ENCODE measurements around the gene WNT11. TPM values are rescaled to one million over a fixed set of nuclear protein-coding genes. Genes with fewer than 3 reads are reported as not detected.

WNT11 gene
- total RNA-seq, 2 experiments from 2014 or later: 0.30 to 1.2 TPM

DNA sequence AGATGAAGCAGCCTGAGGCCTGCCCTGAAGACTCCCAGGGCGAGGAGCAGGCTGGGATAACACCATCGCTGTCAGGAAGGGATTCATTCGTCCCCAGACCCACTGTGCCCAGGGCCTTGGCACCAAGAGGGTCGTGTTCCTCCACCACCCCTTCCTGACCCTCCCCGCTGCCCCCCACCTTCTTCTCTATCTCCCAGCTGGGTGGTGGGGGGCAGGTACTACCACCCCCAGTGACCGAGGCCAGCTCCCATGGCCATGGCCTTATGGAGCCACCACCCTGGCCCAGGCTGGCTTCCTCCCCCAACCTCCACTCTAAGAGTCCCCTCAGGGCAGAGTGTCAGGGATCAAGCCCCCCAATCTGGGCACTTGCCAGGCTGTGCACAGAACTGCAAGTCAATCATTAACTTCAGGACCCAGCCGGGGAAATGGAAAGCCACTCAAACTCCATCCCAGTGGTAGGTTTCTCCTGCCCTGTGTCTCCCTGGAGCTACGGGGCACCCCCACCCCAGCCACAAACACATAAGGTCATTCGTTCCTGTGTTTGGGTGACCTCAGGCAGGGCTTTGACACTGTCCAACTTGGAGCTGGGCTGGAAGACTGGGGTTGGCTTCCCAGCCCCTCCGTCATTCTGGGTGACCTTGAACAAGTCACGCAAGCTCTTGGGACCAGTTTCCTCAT, 33.3 kb upstream of the WNT11 start:
- no peak overlapping the region for H3K27ac Mint-ChIP-seq

GRCh38 chr11:76238551-76238950, 32.2 kb upstream of the WNT11 start:
- Histone ChIP-seq H3K4me1 (ENCODE audit: insufficient read depth, low read length) (peaks cover 27% of the 10 kb centered on the region), H3K27me3 (ENCODE audit: control insufficient read depth in 1 of 2, insufficient read depth in 2 of 2, low read length in 2 of 2) (no peaks in the 10 kb centered on the region), H3K9me3 (ENCODE audit: control insufficient read depth in 1 of 2, insufficient read depth in 1 of 2, low read length in 2 of 2) (no peaks in the 10 kb centered on the region), H3K4me3 (ENCODE audit: low read length) (no peak overlapping the region), H3K27ac (ENCODE audit: low read depth in 1 of 2, low read length in 2 of 2) (no peak overlapping the region), H3K36me3 (ENCODE audit: insufficient read depth, low read length) (no peaks in the 10 kb centered on the region)
- Mint-ChIP-seq H3K9me3 (no peaks in the 10 kb centered on the region), H3K27ac (peak overlapping the region; percentile 5), H3K36me3 (ENCODE audit: low read depth) (peaks cover 23% of the 10 kb centered on the region), H3K27me3 (peaks cover 18% of the 10 kb centered on the region), H3K4me3 (no peak overlapping the region), H3K4me1 (ENCODE audit: low read depth) (peaks cover 27% of the 10 kb centered on the region)
- ChIA-PET CTCF (no interaction called here), POLR2A (no interaction called here)
- TF ChIP-seq CTCF (IDR thresholded peaks at IDR 0.05): no peak
- intact Hi-C loops (cut with DNase I, micrococcal nuclease): loop anchor here in 1 of 2 experiments (5.0 to 10.0 kb wide), 4 partner anchors 49 to 1841 kb away; partner anchors contain the start of genes EMSY and PGM2L1
- ATAC-seq (ENCODE audit: poor library complexity) (no peak), DNase-seq (no peak)

More for the DNA sequence above, 33.3 kb upstream of the WNT11 start:
- H3K36me3 Mint-ChIP-seq (ENCODE audit: low read depth): peaks cover 21% of the 10 kb centered on the region
- ChIA-PET CTCF (interaction anchor here (1.0 to 1.2 kb wide), 2 partner anchors 31 to 32 kb away, joined by 3 to 4 read pairs; no protein-coding TSS in a partner anchor), POLR2A (no interaction called here)
- no peak for DNase-seq
- Histone ChIP-seq H3K9me3 (ENCODE audit: control insufficient read depth in 1 of 2, insufficient read depth in 1 of 2, low read length in 2 of 2) (no peaks in the 10 kb centered on the region), H3K27ac (ENCODE audit: low read depth in 1 of 2, low read length in 2 of 2) (no peak overlapping the region), H3K36me3 (ENCODE audit: insufficient read depth, low read length) (no peaks in the 10 kb centered on the region), H3K4me1 (ENCODE audit: insufficient read depth, low read length) (peaks cover 16% of the 10 kb centered on the region), H3K27me3 (ENCODE audit: control insufficient read depth in 1 of 2, insufficient read depth in 2 of 2, low read length in 2 of 2) (no peaks in the 10 kb centered on the region), H3K4me3 (ENCODE audit: low read length) (no peak overlapping the region)
- ATAC-seq (ENCODE audit: poor library complexity): no peak
- H3K4me1 Mint-ChIP-seq (ENCODE audit: low read depth): peaks cover 21% of the 10 kb centered on the region
- intact Hi-C loops (cut with DNase I, micrococcal nuclease): loop anchor here in 1 of 2 experiments (5.0 to 10.0 kb wide), 4 partner anchors 48 to 1842 kb away; partner anchors contain the start of genes EMSY and PGM2L1
- peaks cover 18% of the 10 kb centered on the region for H3K27me3 Mint-ChIP-seq
- H3K9me3 Mint-ChIP-seq: no peaks in the 10 kb centered on the region
- H3K4me3 Mint-ChIP-seq: peak overlapping the region; percentile 38
- TF ChIP-seq CTCF (IDR thresholded peaks at IDR 0.05): no peak

DNA sequence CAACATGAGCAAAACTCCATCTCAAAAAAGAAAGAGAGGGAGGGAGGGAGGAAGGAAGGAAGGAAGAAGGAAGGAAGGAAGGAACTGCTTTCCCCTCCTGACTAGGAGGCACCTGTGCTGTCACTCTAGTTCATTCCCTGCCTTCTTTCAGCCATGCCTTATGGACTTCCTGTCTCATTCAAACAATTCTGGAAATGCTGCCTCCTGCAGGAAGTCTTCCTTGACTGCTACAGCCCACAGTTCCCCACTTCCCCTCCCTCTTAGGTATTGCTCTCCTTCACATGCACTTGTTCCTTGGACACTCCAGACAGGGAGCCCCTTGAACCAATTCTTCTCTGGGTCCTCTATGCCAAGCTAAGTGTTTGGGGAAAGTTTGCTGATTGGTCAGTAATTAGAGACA, 31.6 kb upstream of the WNT11 start:
- Mint-ChIP-seq H3K4me3 (peak overlapping the region; percentile 100), H3K27ac (peak overlapping the region; percentile 5), H3K27me3 (peaks cover 18% of the 10 kb centered on the region), H3K36me3 (ENCODE audit: low read depth) (peaks cover 23% of the 10 kb centered on the region), H3K4me1 (ENCODE audit: low read depth) (peaks cover 33% of the 10 kb centered on the region), H3K9me3 (no peaks in the 10 kb centered on the region)
- no peak overlapping the region for H3K4me3 ChIP-seq (ENCODE audit: low read length)
- peaks cover 33% of the 10 kb centered on the region for H3K4me1 ChIP-seq (ENCODE audit: insufficient read depth, low read length)
- no peak for TF ChIP-seq CTCF (IDR thresholded peaks at IDR 0.05)
- no peaks in the 10 kb centered on the region for H3K36me3 ChIP-seq (ENCODE audit: insufficient read depth, low read length)
- H3K9me3 ChIP-seq (ENCODE audit: control insufficient read depth in 1 of 2, insufficient read depth in 1 of 2, low read length in 2 of 2): no peaks in the 10 kb centered on the region
- H3K27ac ChIP-seq (ENCODE audit: low read depth in 1 of 2, low read length in 2 of 2): no peak overlapping the region
- ChIA-PET POLR2A (interaction anchor here (1.0 kb wide), 1 partner anchor 30 kb away, joined by 3 read pairs; no protein-coding TSS in a partner anchor), CTCF (interaction anchor here (5.1 kb wide), 1 partner anchor 30 kb away, joined by 50 read pairs; no protein-coding TSS in a partner anchor)
- intact Hi-C loops (cut with DNase I, micrococcal nuclease): loop anchor here in 1 of 2 experiments (1.0 to 10.0 kb wide), 5 partner anchors 27 to 1841 kb away; partner anchors contain the start of genes EMSY and PGM2L1
- H3K27me3 ChIP-seq (ENCODE audit: control insufficient read depth in 1 of 2, insufficient read depth in 2 of 2, low read length in 2 of 2): no peaks in the 10 kb centered on the region
- no peak for ATAC-seq (ENCODE audit: poor library complexity)
- peak in 2 of 14 experiments; percentile 32 to 41 for DNase-seq

Data from CD4-positive, alpha-beta T cell (primary cell).